COLO829 (cell line): Measurements from ENCODE around the gene MAF.

Experiments used
- DNase-seq: peaks from one replicate; pipeline ENCODE4 v3.0.0; 2012; ENCODE audit warnings: low spot score

The MAF gene

DNA sequence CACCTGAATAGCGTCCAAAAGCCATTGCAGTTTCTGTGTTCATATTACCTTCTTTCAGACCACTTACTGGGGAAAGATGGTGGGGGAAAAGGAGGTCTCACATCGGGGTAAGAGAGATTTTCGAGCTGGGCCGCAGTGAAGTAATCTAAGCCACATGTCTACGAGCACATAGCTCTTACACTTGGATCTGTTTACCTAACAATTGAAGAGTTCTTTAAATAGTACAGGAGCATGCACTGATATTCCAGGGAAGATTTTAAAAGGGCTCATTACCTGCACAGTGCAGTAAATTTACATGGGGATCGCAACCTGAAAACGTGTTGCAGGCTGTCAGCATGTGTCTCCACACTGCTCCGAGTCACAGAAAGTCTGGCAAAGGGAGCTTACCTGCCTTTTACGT, 12.6 kb downstream of the MAF start:
- DNase-seq: no peak

DNA sequence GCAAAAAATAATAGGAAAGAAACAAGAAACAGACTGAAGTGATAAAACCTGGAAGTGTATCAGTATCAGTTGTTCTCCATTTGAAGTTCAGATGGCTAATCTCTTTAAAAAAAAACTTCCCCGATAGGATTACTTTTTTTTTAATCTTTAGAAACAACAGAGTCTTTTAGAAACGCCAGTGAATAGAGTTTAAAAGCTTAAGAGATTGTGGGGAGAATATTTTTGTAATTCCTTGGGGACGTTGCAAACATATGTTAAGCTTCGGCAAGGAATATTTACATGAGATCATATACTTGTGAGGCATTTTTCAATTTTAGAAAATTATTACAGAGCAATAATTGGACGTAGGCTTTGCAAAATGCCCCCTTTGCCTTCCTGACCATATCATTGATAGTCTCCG, 13.2 kb downstream of the MAF start:
- no peak for DNase-seq

DNA sequence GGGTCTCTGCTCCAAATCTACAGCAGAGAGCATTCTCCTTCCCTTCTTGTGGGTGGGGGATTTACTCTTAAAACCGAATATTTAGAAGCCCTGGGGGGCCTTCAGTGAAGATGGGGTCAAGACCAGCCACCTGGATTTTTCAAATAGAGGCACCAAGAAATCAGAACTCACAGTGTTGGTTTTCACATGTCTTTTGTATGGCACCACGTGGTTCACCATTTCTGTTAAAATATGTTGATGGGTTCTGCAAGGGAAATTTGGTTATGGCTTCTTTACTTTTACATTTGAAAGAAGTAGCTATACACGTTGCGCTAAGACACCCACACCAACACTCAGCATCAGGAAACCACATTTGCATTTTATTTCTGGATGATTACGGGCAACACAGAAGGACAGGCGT, 17.7 kb downstream of the MAF start:
- no peak for DNase-seq

DNA sequence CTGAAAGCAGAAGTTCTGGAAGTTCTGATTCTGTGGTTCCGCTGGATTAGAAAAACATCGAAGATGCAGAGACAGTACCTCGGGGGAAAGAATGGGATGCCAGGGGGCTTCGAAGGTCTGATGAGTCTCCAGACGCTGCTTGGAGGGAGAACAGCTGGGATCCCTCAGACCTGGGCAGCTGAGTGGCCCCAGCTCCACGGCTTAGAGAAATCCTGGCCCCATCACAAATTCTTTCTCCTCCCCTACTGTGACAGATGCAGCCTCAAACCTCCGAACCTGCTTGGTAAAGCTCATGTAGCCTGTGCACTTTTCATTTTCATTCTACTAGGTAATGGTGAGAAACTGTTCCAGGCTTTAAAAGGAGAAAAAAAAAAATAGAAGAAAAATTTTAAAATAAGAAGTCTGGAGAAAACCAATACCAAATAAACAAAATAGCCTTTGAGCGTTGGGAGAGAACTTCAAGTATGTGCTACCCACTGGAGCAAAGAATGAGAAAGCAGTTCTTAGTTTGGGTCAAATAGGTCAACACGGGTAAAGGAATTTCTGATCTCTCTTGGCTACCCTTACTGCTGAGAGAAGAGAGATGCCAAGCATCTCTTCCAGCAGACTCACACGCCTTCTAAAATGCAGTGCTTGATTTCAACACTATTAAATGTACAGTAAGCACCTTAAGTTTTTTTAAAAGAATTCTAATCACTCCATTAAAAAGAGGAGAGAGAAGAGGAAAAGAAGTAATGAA, 19.9 kb downstream of the MAF start:
- DNase-seq: no peak

DNA sequence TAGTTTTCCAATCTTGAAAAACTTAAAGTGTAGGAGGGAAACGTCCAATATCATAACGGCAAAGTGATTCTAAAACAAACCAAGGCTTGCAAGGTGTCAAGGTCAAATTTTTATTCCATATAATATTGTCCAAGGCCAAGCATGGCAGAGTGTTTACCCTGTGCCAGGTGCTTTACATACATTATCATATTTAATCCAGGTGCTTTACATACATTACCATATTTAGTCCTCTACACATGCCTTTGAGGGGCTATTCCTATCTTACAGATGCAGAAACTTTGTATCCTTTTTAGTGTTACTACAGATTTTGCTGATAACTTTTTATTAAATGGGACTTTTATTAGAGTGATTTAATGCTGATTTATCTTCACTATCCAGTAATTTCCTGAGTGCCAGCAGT, 23.9 kb downstream of the MAF start:
- DNase-seq: no peak

DNA sequence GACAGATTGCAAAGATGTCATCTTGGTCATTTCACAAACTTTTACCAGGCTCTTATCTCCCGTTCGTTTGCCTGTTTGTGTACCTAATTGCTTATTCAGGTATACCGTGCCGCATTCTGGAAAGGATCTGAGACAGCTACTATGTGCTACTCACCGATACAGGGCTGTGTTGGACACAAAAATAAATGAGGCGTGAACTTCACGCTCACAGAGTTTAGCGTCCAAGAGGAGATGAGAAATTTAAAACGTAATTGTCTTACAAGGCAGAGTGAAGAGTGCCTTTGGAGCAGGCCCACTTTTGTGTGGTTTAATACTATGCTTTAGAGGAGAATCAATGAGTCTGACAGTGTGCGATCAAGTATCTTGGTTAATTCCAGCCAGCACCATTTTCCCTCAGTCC, 26.7 kb downstream of the MAF start:
- no peak for DNase-seq

DNA sequence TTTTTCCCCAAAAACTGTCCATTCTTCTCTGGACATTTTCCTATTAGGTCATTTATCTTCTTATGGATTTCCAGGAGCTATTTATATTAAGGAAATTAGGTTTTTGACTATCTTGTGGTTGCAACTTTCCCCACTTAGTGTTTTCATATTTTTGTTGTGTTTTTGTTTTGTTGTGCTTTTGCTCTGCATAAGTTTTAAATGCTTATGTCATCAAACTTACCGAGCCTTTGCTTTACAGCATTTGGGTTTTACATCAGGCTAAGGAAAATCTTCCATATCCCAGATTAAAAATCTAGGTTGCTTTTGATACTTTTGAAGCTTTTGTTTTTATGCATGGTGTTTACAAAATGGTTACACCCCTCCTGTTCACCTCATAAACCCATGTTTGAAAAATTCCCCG, 27.5 kb downstream of the MAF start:
- no peak for DNase-seq

DNA sequence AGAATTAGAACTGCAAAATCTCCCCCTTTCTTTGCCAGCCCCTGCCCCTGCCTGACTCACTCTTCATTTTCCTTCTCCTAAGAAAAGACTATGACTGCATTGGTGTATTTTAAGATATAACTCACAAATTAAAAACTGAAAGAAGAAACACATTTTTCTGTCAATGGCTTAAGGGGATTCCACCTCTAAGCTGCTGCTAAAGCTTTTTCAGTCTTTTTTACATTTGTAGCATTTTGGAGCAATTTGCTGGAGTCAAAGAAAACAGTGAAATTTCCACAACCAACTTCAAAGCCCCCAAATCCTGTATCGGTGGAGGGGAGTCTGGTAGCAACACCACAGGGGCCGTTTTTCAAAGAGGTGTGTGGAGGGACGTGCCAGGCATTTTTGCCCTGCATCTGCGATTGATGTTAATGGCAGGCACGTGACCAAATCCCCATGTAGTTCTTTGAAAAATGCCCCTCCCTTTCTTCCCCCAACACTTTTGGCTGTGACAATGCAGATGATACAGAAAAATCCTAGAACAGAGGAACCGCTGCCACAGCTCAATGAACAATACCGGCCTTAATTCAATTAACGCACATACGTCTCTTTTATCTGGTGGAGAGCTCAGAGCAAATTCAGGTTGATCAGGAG, 28.5 kb downstream of the MAF start:
- no peak for DNase-seq

DNA sequence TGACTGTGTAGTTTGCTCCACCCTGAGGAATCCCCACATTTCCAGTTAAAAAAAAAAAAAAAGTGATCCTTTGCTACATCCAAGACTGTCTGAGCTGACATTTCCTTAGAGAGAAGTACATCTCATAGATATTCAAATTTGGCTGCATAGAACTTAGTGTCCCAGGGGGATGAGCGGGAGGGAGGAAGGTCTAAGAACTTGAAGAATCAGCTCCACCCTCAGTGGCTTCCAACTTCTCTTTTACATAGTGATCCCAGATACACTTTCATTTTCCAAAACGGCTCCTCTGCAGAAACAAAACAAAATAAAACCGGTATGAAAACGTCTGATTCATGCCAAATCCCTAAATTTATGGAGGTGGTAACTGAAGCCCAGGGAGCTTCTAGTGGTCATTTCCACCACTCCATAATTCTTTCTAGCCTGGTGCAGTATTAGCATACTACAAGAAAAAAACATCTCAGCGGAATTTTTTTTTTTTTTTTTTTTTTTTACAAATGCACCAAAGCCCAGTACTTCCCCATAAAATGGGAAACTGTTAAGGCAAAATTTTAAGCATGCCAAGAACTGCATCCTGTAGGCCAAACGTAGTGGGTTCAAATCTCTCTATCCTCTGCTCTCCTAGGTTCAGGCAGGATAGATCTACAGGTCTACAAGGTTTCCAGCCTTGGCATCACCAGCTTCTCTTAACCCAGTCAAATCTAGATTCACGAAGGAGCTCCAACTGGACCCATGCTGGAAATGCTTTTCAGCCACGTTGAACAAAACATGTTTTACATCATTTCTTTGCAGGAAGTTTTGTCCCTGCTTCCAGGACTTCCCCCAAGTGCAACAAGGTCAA, 29.3 kb downstream of the MAF start:
- no peak for DNase-seq

DNA sequence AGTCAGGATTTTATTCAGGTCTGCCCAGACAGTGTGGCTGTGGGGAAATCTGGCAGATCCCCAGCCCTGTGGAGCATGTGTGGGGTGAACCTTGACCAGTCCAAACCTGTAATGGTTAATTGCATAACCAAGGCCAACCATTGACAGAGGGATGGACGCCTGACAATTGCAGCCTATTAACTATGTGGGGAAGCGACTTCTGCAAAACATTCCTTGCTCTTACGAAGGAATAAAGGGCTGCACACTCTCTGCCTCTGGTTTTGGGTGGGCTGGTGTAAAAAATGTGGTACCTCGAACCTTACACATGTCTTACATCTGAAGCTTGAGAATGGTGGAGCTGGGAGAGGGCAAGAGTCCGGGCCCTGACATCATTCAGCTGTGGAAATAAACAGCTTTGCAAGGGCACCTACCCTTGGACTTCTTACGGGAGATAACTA, 35.8 kb downstream of the MAF start:
- DNase-seq: no peak

DNA sequence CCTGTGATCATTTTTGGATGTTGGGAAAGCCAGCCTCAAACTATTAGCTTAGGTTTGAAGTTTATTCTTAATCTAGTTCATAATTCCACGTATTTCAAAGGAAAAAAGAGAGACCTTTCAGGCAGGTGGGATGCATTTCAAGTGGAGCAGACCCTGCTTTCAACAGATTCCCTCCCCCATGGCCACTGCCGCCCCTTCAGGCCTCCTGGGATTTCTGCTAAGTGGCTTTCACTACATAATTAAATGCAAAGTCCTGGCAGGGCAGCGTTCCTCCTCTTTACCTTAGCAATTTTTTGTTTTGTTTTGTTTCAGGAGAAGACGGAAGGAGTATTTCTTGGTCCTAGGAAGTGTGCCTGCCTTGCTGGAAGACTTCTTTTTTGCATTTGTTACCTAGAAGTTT, 36.6 kb downstream of the MAF start:
- DNase-seq: no peak

DNA sequence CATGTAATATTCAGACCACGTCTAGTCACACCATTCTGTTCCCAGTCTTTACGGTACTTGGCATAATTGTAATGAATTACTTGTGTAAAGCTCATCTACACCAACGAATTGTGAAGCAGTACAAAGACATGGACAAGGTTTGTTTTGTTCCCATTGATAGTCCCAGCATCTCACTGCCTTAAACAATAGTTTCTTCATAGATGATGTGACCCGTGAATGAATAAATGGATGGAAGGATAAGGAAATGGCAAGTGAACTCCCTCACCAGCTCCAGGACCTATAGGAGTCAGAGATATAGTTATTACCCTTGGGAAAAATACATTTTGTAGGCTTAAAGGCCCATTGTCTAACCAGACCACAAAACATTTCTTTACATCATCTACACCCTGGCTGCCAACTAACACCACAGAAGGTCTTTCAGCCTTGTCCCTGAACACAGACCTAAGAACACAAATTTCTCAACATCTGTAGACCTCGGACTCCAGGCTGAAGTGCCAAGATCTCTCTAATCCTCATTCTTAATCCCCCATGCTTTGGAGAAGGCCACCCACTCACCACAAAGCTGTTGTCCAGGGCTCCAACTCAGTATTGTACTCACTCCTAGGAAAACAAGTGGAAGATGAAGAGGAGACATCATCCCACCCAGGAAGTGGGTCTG, 38.2 kb downstream of the MAF start:
- DNase-seq: peak; percentile 16

DNA sequence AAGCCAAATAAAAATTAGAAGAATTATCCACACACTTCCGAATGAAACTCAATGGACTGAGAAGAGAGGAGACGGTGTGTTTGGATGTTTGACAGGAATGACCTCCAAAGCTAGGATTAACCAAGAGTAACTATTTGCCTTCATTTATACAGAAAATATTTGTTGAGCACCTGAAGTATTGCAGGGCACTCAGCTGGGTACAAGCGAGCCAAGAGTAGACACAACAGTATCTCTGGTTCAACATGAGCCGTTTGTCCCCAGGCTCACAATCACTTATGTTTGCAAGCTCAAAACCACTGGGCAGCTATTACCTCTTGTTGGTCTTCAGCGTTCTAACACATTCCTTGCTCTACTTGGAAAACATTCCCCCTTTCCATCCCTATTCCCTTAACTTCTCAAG, 38.8 kb downstream of the MAF start:
- no peak for DNase-seq

DNA sequence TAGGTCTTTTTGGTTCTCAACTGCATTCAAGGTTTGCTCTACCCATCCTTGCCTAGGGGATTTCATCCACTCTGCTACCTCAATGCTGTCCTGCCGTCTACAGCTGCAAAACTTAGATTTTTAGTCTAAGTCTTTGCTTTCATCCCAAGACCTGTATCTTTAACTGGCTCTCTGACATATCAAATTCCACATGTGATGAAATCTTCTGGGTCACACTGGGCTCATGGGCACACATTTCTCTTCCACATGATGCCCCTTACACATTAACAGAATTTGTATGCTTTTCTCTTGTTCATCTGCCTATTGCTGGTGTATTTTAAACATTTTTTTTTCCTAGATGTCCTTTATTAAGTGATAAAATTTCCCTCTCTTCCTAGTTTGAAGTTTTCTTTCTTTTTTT, 39.6 kb downstream of the MAF start:
- no peak for DNase-seq

DNA sequence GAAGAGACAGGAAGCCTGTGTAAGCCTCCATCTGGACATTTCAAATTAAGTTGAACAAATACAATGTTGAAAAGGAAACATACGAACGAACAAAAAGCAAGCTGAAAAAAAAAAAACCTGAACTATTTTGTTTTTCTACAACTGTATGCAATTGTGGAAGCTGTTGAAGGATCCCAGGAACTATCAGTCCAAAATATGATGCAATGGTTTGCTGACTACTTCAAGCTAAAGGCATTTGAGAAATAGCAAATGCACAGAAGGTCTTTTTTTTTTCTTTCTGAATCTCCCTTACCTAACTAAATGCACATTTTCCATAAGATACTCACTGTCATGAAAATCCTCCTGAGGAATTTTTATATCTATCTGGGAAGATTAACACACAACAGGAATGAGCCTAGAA, 40.2 kb downstream of the MAF start:
- no peak for DNase-seq

DNA sequence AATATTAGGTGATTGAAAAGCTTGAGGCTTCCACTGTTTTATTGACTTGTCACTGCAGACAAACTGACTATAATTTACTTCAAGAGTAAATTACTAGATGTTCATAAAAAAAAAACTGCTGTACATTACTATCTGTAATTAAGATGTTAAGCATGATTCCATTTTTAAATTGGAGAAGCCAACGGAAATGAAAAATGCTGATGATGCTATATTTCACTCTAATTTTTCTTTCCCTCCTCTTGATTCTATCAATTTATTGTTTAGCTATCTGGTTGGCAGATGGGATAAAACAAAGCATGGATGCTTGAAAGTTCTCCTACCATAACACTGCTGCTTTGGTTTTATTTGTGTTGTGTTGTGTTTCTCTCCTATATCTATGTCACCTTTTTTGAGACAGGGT, 41.0 kb downstream of the MAF start:
- no peak for DNase-seq

DNA sequence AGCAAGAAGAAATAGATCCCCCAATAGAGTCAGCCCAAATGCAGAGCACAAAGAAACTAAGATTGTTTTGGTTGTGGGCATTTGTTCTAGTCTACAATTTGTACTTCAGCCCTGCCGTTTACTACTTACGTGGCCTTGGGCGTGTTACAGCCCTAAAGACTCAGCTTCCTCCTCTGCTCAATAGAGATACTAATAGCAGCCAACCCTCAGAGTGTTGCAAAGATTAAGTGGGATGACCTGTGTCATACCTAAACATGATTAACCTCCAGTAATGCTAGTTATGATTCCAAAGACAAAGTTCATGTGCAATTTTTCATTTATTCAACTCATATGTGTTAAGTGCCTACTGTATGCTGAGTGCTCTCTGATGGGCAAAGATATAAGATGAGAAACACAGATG, 43.1 kb downstream of the MAF start:
- DNase-seq: no peak

DNA sequence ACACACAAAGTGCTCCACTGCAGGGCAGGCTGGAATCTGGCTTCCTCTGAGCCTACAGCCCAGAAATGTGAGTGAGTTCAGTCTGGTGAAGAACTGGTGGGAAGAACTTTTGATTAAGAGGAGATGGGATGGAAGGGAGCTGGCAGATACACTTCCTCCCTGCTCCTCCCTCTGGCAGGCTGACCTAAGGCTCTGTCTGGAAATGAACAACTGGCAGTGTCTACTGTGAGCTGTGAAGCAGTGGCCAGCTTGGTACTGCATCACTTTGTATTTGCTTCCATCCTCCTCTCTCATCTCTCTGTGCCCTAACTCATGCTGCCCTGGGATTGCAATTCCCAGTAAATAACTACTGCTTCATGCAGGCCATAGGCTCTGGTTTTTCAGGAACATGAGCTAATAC, 45.6 kb downstream of the MAF start:
- no peak for DNase-seq

DNA sequence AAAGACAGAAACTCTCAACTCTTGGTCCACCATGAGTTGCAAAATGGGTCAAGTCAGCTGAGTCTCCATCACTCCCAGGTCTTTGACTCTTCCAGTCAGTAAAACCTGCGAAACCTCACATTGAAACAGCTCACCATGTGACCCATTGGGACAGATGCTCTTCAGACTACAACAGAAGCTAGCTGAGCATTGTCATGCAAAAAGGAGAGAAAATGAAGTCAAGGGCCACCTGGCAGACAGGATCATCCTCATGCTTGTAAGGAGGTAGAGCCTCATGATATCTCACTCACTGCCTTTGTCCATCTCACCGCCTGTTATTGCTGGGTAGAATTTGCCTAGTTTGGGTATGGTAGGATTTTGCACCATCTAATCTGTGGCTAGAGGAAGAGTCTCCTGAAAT, 50.2 kb downstream of the MAF start:
- DNase-seq: no peak

DNA sequence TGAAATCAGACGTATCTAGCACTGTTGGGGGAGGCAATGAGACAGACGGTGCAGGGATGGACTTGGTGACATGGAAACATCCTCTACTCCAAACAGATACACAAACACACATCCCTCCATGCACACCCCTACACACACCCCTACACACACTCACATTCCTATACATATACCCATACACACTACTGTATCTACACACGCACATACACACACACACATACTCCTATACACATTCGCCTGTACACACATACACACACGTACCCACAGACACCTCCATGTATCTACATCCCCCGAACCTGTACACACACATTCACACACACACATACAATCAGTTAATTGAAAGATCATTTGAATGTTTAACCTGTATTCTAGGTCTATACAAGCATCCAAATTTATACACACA, 53.5 kb downstream of the MAF start:
- no peak for DNase-seq
